Neural cell (in vitro differentiated cells): ENCODE results near the gene RGS19. TPM values are rescaled to one million over a fixed set of nuclear protein-coding genes. Genes with fewer than 3 reads are reported as not detected.

ENCODE experiments used
- H2AFZ ChIP-seq: fragments of 200-600, 300-800 bp; sonication (generic), shearing (Covaris generic); 2 replicates; pipeline ENCODE4 v1.6.0; 2014; ENCODE audit warnings: low read depth, mild to moderate bottlenecking, antibody characterized with exemption, low read length, moderate library complexity
- H3F3A ChIP-seq: fragments of 200-600 bp; shearing (Covaris generic); 2 replicates; pipeline ENCODE4 v1.6.1; 2016; ENCODE audit warnings: mild to moderate bottlenecking, moderate library complexity, mixed read lengths, antibody characterized with exemption, low read length; ENCODE audit not compliant: insufficient read depth, poor library complexity, severe bottlenecking
- H3K27ac ChIP-seq: fragments of 200-600, 300-800 bp; sonication (generic), shearing (Covaris generic); 2 replicates; pipeline ENCODE4 v1.5.1; 2014; ENCODE audit warnings: mild to moderate bottlenecking, low read length, moderate library complexity
- H3K27me3 ChIP-seq: fragments of 300-800, 200-600 bp; sonication (generic), shearing (Covaris generic); 2 replicates; pipeline ENCODE4 v1.6.0; 2014; ENCODE audit warnings: mild to moderate bottlenecking, low read depth, low read length, moderate library complexity; ENCODE audit not compliant: insufficient read depth
- H3K36me3 ChIP-seq: fragments of 300-800, 200-600 bp; sonication (generic), shearing (Covaris generic); 2 replicates; pipeline ENCODE4 v1.5.1; 2014; ENCODE audit warnings: mild to moderate bottlenecking, antibody characterized with exemption, low read length, moderate library complexity; ENCODE audit not compliant: insufficient read depth
- H3K4me2 ChIP-seq: fragments of 300-800, 200-600 bp; sonication (generic), shearing (Covaris generic); 2 replicates; pipeline ENCODE4 v1.6.0; 2014; ENCODE audit warnings: mild to moderate bottlenecking, low read length
- H3K4me3 ChIP-seq: fragments of 300-800, 200-600 bp; sonication (generic), shearing (Covaris generic); 2 replicates; pipeline ENCODE4 v1.5.1; 2014; ENCODE audit warnings: mild to moderate bottlenecking, low read length, moderate library complexity
- H3K79me2 ChIP-seq: fragments of 200-600 bp; shearing (Covaris generic); replicated peaks from 2 replicates; pipeline ENCODE4 v1.6.0; 2014; ENCODE audit warnings: mild to moderate bottlenecking, low read length, moderate library complexity; ENCODE audit not compliant: insufficient read depth
- H3K9ac ChIP-seq: fragments of 300-800, 200-600 bp; sonication (generic), shearing (Covaris generic); 2 replicates; pipeline ENCODE4 v1.6.1; 2016; ENCODE audit warnings: mild to moderate bottlenecking, low read length, mixed read lengths
- H3K9me2 ChIP-seq: fragments of 200-600 bp; shearing (Covaris generic); 2 replicates; pipeline ENCODE4 v1.6.1; 2016; ENCODE audit warnings: mild to moderate bottlenecking, low read length, mixed read lengths; ENCODE audit not compliant: insufficient read depth
- H3K9me3 ChIP-seq: fragments of 200-600, 300-800 bp; sonication (generic), shearing (Covaris generic); 2 replicates; pipeline ENCODE4 v1.6.1; 2016; ENCODE audit warnings: mild to moderate bottlenecking, mixed run types, low read length, moderate library complexity, mixed read lengths
- H4K20me1 ChIP-seq: fragments of 200-600 bp; shearing (Covaris generic); 2 replicates; pipeline ENCODE4 v1.6.1; 2016; ENCODE audit warnings: mild to moderate bottlenecking, mixed run types; ENCODE audit not compliant: insufficient read depth
- EP300 ChIP-seq: fragments of 450-650 bp; conservative IDR thresholded peaks from 2 replicates; pipeline ENCODE4 v1.6.1; 2014; ENCODE audit warnings: antibody characterized with exemption, mild to moderate bottlenecking, moderate library complexity; ENCODE audit not compliant: poor library complexity, severe bottlenecking
- EZH2 ChIP-seq: fragments of 200-600, 300-800 bp; shearing (Covaris generic), sonication (generic); IDR thresholded peaks from 2 replicates; pipeline ENCODE4 v1.6.1; 2014; ENCODE audit warnings: antibody characterized with exemption, low read length, borderline replicate concordance, mild to moderate bottlenecking; ENCODE audit not compliant: insufficient read depth, poor library complexity, severe bottlenecking
- MXI1 ChIP-seq: fragments of 450-650 bp; conservative IDR thresholded peaks from 2 replicates; pipeline ENCODE4 v1.6.1; 2014; ENCODE audit warnings: antibody characterized with exemption, mild to moderate bottlenecking; ENCODE audit not compliant: poor library complexity, severe bottlenecking
- POLR2AphosphoS5 ChIP-seq: IDR thresholded peaks from 2 replicates; pipeline ENCODE4 v1.6.1; 2012
- RAD21 ChIP-seq: fragments of 450-650 bp; conservative IDR thresholded peaks from 2 replicates; pipeline ENCODE4 v1.6.1; 2014; ENCODE audit warnings: antibody characterized with exemption, mild to moderate bottlenecking, moderate library complexity
- SMC3 ChIP-seq: fragments of 450-650 bp; conservative IDR thresholded peaks from 2 replicates; pipeline ENCODE4 v1.6.1; 2014; ENCODE audit warnings: antibody characterized with exemption, mild to moderate bottlenecking, moderate library complexity; ENCODE audit not compliant: poor library complexity
- TAF1 ChIP-seq: IDR thresholded peaks from 2 replicates; pipeline ENCODE4 v1.6.1; 2012; ENCODE audit warnings: low read depth
- polyA plus RNA-seq: library from polyadenylated mRNA; depleted of rRNA; stranded (reverse); fragments of >200 nt; gene quantifications from 2 replicates; pipeline ENCODE4 v1.2.3, GENCODE V29; 2014
- TF ChIP-seq, protein P1 (sequence below): fragments of 450-650 bp; IDR thresholded peaks from 2 replicates; pipeline ENCODE4 v1.5.1; 2014; ENCODE audit warnings: antibody characterized with exemption, mild to moderate bottlenecking, moderate library complexity; ENCODE audit not compliant: poor library complexity, severe bottlenecking
- TF ChIP-seq, protein P2 (sequence below): IDR thresholded peaks from 2 replicates; pipeline ENCODE4 v1.6.1; 2012; ENCODE audit warnings: borderline replicate concordance

RGS19 gene
- polyA plus RNA-seq, 1 donor from 2014 or later = 3.4 TPM

DNA sequence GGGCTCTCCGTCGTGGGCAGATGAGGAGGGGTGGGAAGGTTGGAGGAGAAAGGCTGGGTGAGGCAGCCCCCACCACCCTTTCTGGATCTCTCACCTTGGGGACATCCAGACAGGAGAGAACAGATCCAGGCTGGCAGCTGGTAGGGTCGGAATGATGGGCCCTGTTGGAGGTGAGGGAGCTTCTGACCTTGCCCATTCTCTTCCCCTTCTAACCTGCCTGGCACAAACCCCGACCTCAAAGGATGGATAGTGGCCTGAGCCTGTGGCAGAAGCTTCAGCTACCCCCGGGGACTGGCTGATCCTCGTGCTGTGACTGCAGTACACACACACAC, 34.1 kb upstream of the RGS19 start:
- no peak overlapping the region for H3K27ac ChIP-seq
- H3K9me2 ChIP-seq = no peaks in the 10 kb centered on the region
- TF ChIP-seq TAF1 (no peak), POLR2AphosphoS5 (no peak)
- TF ChIP-seq, protein P1, sequence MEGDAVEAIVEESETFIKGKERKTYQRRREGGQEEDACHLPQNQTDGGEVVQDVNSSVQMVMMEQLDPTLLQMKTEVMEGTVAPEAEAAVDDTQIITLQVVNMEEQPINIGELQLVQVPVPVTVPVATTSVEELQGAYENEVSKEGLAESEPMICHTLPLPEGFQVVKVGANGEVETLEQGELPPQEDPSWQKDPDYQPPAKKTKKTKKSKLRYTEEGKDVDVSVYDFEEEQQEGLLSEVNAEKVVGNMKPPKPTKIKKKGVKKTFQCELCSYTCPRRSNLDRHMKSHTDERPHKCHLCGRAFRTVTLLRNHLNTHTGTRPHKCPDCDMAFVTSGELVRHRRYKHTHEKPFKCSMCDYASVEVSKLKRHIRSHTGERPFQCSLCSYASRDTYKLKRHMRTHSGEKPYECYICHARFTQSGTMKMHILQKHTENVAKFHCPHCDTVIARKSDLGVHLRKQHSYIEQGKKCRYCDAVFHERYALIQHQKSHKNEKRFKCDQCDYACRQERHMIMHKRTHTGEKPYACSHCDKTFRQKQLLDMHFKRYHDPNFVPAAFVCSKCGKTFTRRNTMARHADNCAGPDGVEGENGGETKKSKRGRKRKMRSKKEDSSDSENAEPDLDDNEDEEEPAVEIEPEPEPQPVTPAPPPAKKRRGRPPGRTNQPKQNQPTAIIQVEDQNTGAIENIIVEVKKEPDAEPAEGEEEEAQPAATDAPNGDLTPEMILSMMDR = no peak

DNA sequence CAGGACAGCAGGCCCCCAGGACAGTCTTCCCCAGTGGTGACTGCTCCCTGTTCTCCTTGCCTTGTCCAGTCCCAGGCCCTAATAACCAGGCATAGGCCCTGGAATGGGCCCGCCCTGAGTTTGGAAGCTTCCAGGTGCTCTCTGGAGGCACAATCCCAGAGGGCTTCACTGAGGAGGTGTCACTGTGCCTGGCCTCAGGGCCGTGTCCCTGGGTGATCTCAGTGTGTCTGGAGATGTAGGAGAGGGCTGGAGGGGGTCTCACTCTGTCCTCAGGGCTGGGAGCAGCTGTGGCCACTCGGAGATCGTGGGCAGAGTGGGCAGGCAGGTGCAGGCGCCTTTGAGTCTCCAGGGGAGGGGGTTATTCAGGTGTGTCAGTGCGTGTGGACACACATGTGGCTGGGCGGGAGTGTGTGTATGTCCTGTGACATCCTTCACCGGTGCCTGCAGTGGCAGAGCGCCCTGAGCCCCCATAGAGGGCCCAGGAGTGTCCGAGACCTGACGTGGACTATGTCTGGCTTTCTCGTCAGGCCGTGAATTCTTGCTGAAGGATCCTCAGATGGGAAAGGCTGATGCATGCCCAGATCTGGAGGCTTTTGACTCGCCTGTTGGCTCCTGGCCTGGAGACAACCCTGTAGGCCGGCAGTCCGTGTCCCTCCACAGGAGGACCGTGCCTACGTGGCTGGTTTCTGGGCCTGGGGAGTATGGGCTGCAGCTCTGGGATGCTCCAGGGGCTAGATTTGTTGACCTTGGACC, 33.5 kb upstream of the RGS19 start:
- no peak overlapping the region for H3K27ac ChIP-seq
- H4K20me1 ChIP-seq = no peaks in the 10 kb centered on the region
- H3K9me2 ChIP-seq = no peaks in the 10 kb centered on the region

More for the DNA sequence above, 34.1 kb upstream of the RGS19 start:
- Histone ChIP-seq H4K20me1 (no peaks in the 10 kb centered on the region), H3F3A (no peaks in the 10 kb centered on the region), H3K9ac (no peak overlapping the region), H3K4me2 (no peak overlapping the region), H2AFZ (no peak overlapping the region), H3K9me3 (no peaks in the 10 kb centered on the region), H3K27me3 (no peaks in the 10 kb centered on the region), H3K79me2 (no peaks in the 10 kb centered on the region), H3K4me3 (no peak overlapping the region), H3K36me3 (no peaks in the 10 kb centered on the region)

More for the DNA sequence above, 33.5 kb upstream of the RGS19 start:
- Histone ChIP-seq H3K36me3 (no peaks in the 10 kb centered on the region), H3K27me3 (no peaks in the 10 kb centered on the region), H3K9me3 (no peaks in the 10 kb centered on the region), H3K4me2 (no peak overlapping the region), H3K9ac (no peak overlapping the region), H3K79me2 (no peaks in the 10 kb centered on the region), H3F3A (no peaks in the 10 kb centered on the region), H2AFZ (no peak overlapping the region), H3K4me3 (no peak overlapping the region)
- TF ChIP-seq, protein P1 = no peak
- TF ChIP-seq RAD21 = no peak
- no peak for TF ChIP-seq EZH2
- no peak for TF ChIP-seq SMC3
- TF ChIP-seq TAF1 = no peak
- TF ChIP-seq MXI1 = no peak
- no peak for TF ChIP-seq POLR2AphosphoS5
- TF ChIP-seq, protein P2, sequence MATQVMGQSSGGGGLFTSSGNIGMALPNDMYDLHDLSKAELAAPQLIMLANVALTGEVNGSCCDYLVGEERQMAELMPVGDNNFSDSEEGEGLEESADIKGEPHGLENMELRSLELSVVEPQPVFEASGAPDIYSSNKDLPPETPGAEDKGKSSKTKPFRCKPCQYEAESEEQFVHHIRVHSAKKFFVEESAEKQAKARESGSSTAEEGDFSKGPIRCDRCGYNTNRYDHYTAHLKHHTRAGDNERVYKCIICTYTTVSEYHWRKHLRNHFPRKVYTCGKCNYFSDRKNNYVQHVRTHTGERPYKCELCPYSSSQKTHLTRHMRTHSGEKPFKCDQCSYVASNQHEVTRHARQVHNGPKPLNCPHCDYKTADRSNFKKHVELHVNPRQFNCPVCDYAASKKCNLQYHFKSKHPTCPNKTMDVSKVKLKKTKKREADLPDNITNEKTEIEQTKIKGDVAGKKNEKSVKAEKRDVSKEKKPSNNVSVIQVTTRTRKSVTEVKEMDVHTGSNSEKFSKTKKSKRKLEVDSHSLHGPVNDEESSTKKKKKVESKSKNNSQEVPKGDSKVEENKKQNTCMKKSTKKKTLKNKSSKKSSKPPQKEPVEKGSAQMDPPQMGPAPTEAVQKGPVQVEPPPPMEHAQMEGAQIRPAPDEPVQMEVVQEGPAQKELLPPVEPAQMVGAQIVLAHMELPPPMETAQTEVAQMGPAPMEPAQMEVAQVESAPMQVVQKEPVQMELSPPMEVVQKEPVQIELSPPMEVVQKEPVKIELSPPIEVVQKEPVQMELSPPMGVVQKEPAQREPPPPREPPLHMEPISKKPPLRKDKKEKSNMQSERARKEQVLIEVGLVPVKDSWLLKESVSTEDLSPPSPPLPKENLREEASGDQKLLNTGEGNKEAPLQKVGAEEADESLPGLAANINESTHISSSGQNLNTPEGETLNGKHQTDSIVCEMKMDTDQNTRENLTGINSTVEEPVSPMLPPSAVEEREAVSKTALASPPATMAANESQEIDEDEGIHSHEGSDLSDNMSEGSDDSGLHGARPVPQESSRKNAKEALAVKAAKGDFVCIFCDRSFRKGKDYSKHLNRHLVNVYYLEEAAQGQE = no peak
- no peak for TF ChIP-seq EP300
